GM12874 (cell line): ENCODE results near the gene KIF18B.

ENCODE experiments used
- TF ChIP-seq, protein P1 (sequence below): IDR thresholded peaks from 2 replicates; pipeline ENCODE4 v1.5.1; 2011; ENCODE audit warnings: low read depth, mild to moderate bottlenecking, control low read depth, low read length, moderate library complexity; ENCODE audit not compliant: insufficient read depth

Gene KIF18B

DNA sequence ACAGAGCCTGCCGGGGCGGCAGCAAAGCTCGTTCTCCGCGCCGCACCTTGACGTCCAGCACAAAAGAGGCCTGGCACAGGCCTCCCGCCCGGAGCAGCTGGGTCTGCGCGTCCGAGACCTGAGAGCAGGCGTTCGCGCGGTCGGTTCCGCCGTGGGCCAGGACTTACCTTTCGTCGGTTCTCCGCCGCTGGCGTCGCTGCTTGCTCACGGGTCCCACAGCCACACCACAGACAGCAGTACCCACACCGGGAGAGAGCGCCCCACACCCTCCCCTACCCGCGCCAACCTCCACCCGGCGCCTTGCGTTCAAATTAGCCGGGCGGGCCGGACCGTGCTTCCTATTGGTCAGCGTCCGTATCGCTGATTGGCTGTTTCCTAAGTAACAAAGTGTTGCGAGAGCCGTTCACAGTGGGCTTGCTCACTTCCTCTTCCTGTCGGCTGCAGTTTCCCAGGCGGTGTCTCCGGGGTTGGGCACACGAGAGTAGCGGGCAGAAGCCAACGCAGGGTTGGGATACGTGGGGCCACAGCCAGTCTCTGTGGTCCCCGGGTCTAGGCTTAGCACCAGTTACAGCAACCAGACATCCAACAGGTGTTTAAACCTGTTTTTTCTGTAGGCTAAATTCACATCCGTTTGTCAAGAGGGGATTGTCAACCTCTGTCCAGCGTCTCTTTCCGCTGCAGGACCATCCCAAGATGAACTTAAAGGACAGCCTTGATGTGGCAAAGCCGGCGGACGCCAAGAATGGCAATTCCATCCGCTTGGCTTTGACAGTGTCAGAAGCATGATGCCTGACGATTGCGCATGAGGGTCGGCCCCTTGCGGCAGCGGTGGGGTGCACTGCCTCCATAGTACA lies at the start of gene KIF18B:
Gene KIF18B, minus strand, starts transcription at position 313 of the 854 bp plus-strand sequence. CDS start 11,429 bp downstream, outside the sequence.
- TF ChIP-seq, protein P1, sequence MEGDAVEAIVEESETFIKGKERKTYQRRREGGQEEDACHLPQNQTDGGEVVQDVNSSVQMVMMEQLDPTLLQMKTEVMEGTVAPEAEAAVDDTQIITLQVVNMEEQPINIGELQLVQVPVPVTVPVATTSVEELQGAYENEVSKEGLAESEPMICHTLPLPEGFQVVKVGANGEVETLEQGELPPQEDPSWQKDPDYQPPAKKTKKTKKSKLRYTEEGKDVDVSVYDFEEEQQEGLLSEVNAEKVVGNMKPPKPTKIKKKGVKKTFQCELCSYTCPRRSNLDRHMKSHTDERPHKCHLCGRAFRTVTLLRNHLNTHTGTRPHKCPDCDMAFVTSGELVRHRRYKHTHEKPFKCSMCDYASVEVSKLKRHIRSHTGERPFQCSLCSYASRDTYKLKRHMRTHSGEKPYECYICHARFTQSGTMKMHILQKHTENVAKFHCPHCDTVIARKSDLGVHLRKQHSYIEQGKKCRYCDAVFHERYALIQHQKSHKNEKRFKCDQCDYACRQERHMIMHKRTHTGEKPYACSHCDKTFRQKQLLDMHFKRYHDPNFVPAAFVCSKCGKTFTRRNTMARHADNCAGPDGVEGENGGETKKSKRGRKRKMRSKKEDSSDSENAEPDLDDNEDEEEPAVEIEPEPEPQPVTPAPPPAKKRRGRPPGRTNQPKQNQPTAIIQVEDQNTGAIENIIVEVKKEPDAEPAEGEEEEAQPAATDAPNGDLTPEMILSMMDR, result no peak

DNA sequence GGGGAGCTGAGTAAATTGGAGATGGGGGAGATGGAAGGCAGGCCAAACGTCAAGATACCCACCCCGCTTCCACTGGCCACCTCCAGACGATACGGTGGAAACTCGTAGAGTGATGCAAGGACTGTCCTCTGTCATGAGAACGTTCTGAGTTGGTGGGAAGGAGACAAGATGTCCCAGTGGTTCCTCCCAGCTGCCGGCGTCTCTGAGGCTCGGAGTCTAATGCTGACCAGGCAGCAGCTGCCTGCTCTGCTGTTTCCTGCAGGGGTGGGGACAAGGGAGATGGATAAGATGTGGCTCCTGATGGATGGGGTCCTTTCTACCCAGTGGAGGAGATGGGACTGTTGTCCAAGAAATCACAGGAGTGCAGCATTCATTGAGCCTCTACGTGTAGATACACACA lies 48.7 kb upstream of the KIF18B start:
- TF ChIP-seq, protein P1, result no peak

DNA sequence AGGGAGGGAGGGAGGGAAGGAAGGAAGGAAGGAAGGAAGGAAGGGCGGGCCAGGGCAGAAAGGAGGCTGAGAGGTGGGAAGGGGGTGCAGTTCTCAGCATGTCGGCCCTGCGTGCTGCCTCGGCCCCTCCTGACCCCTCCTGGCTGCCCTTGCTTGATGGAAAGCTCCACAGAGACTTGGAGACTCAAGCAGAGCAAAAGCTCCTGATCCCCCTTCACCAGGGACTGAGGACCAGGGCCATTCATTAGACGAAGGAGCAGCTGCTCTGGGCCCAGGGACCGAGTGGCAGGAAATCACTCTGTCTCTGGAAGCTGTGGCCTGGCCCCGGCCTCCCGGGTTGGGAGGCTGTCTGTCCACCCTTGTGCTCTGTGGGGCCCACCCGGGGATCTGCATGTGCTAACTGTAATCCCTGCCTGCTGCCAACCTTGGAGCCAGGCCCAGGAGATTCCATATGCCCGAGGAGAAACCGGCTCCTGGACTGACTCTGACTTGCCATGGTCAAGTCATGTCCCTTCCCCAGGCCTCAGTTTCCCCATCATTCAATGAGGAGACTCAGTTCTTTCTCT lies 47.9 kb upstream of the KIF18B start:
- TF ChIP-seq, protein P1, result no peak

DNA sequence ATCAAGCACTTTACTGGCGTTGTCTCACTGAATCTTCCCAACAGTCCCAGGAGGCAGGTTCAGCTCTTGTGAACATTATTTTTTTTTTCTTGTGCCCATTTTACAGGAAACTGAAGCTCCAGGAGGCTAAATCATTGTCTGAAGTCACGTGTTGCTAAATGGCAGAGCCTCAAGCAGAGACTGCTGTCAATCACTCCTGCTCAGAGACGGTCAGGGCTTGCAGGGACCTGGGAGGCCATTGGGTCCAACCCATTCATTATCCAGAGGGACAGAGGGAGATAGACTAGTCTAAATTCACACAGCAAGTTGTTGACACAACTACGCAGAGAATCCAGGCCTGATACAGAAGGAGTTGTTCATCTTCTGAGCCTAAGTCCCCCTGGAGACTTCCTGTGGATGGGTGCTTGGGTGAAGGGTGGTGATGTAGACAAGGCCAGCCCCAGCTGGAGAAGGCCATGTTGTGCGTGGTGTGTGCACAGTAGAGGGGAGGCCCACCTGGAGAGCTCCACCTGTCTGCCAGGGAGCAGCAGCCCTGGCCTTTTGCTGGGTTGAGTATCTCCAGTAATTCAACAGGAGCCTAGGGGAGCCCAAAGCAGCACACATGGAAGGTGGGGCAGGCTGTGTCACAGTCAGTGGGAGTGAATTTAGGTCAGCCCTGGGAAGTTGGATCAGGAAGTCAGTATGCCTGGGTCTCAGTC lies 44.8 kb upstream of the KIF18B start:
- TF ChIP-seq, protein P1, result no peak

GRCh38 chr17:44990994-44991393 lies 43.4 kb upstream of the KIF18B start:
- TF ChIP-seq, protein P1, result no peak

GRCh38 chr17:44989552-44990138 lies 42.1 kb upstream of the KIF18B start:
- TF ChIP-seq, protein P1, result no peak
